K562 (cell line): ENCODE data around the gene TRIM69. TPM values are rescaled to one million over a fixed set of nuclear protein-coding genes. Genes with fewer than 3 reads are reported as not detected.

Experiments used
- CAMTA2 ChIP-seq: fragments of 250-450 bp; sonication (Bioruptor Pico); conservative IDR thresholded peaks from 2 replicates; pipeline ENCODE4 v1.5.1; 2022
- COPS2 ChIP-seq: fragments of 450-650 bp; conservative IDR thresholded peaks from 2 replicates; pipeline ENCODE4 v1.6.1; 2016; ENCODE audit warnings: mild to moderate bottlenecking, moderate library complexity
- CTCFL ChIP-seq: IDR thresholded peaks from 2 replicates; pipeline ENCODE4 v1.6.1; 2011; ENCODE audit warnings: borderline replicate concordance, low read depth, mild to moderate bottlenecking, moderate library complexity, low read length; ENCODE audit not compliant: insufficient read depth, poor library complexity, severe bottlenecking
- DNMT1 ChIP-seq: fragments of 450-650 bp; IDR thresholded peaks from 2 replicates; pipeline ENCODE4 v1.6.1; 2016; ENCODE audit warnings: antibody characterized with exemption, mild to moderate bottlenecking
- E4F1 ChIP-seq: fragments of 250-450 bp; sonication (Bioruptor Pico); IDR thresholded peaks from 2 replicates; pipeline ENCODE4 v1.5.0; 2021; ENCODE audit warnings: mild to moderate bottlenecking, borderline replicate concordance
- ETV5 ChIP-seq: sonication (generic); formaldehyde crosslinking; IDR thresholded peaks from 2 replicates; pipeline ENCODE4 v1.4.0; 2020; ENCODE audit warnings: low read depth, mild to moderate bottlenecking, missing genetic modification reagents
- HNRNPH1 ChIP-seq: fragments of 200-400 bp; formaldehyde crosslinking; optimal IDR thresholded peaks from 2 replicates; pipeline ENCODE3; 2017; ENCODE audit warnings: low read depth, mild to moderate bottlenecking, low read length, moderate library complexity
- HNRNPLL ChIP-seq: fragments of 200-400 bp; formaldehyde crosslinking; IDR thresholded peaks from 2 replicates; pipeline ENCODE4 v1.6.1; 2017; ENCODE audit warnings: low read length, low read depth, mild to moderate bottlenecking; ENCODE audit not compliant: poor library complexity, severe bottlenecking
- MCM5 ChIP-seq: fragments of 450-650 bp; IDR thresholded peaks from 2 replicates; pipeline ENCODE4 v1.6.1; 2016; ENCODE audit warnings: low read depth
- NFRKB ChIP-seq: fragments of 450-650 bp; IDR thresholded peaks from 2 replicates; pipeline ENCODE4 v1.6.1; 2016; ENCODE audit warnings: low read depth
- RERE ChIP-seq: sonication (generic); formaldehyde crosslinking; IDR thresholded peaks from 2 replicates; pipeline ENCODE4 v1.8.0; 2023; ENCODE audit warnings: missing genetic modification reagents, mild to moderate bottlenecking, borderline replicate concordance
- SIRT6 ChIP-seq: IDR thresholded peaks from one replicate; pipeline ENCODE4 v1.6.1; 2012; ENCODE audit warnings: low read depth, mild to moderate bottlenecking, control low read depth, inconsistent platforms, low read length, moderate library complexity
- SMARCA5 ChIP-seq: fragments of 450-650 bp; IDR thresholded peaks from 2 replicates; pipeline ENCODE4 v1.6.1; 2016
- TAF7 ChIP-seq: fragments of 450-650 bp; IDR thresholded peaks from 2 replicates; pipeline ENCODE4 v1.6.1; 2016; ENCODE audit warnings: missing genetic modification characterization, missing compliant biosample characterization
- TARDBP ChIP-seq: fragments of 450-650 bp; IDR thresholded peaks from 2 replicates; pipeline ENCODE4 v1.6.1; 2016
- ZNF184 ChIP-seq: sonication (generic); formaldehyde crosslinking; IDR thresholded peaks from 2 replicates; pipeline ENCODE4 v1.5.0; 2020; ENCODE audit warnings: missing genetic modification reagents
- ZNF347 ChIP-seq: fragments of 450-650 bp; formaldehyde crosslinking; IDR thresholded peaks from 2 replicates; pipeline ENCODE4 v1.4.0; 2020; ENCODE audit warnings: low read depth, mild to moderate bottlenecking, moderate library complexity
- ZNF717 ChIP-seq: fragments of 250-450 bp; sonication (Bioruptor Pico); IDR thresholded peaks from 2 replicates; pipeline ENCODE4 v1.5.0; 2021
- polyA plus RNA-seq, 8 experiments: library from polyadenylated mRNA; depleted of rRNA in 4 of 8; stranded (reverse) in 5 of 8; unstranded in 3 of 8; fragments of >200 nt; fragmentation: Nextera tagmentation in 2 of 8; fragmentation: Illumina TruSeq in 1 of 8; extraction: Ambion mirVana in 2 of 8; extraction: Trizol in 1 of 8; gene quantifications; 2 replicates each; pipeline versions ENCODE4 v1.2.1 to v1.2.3, GENCODE V29; 2011 to 2014; ENCODE audit warnings: inconsistent platforms in 1 of 8, missing spikeins in 1 of 8
- total RNA-seq, 7 experiments: library from RNA; depleted of rRNA in 6 of 7; stranded (reverse); fragments of >200 nt in 6 of 7; fragmentation: Illumina TruSeq in 2 of 7; extraction: Trizol in 2 of 7; gene quantifications; 2 replicates each; pipeline versions ENCODE4 v1.2.1 to v1.2.3, GENCODE V29; 2011 to 2021; ENCODE audit warnings: low replicate concordance in 1 of 7

The TRIM69 gene
- total and polyA plus RNA-seq, 9 of the 15 experiments (the other 6 are each of a cell fraction or from before 2014, with no cell fraction given): 1.0 to 4.3 (median 2.3) TPM

- TF ChIP-seq CAMTA2 (CRISPR knock-in tag): no peak
- TF ChIP-seq ETV5 (CRISPR knock-in tag): no peak
- no peak for TF ChIP-seq ZNF347 (CRISPR knock-in tag)
- no peak for TF ChIP-seq RERE (CRISPR knock-in tag)
- no peak for TF ChIP-seq DNMT1
- no peak for TF ChIP-seq ZNF717
- TF ChIP-seq HNRNPLL: peak; percentile 10
- no peak for TF ChIP-seq TARDBP
- TF ChIP-seq HNRNPH1: no peak
- no peak for TF ChIP-seq SIRT6
- no peak for TF ChIP-seq COPS2
- TF ChIP-seq TAF7: no peak; the same call in 1 of the 2 replicates
- TF ChIP-seq MCM5: no peak
- no peak for TF ChIP-seq ZNF184 (CRISPR knock-in tag)
- peak; percentile 49; the same call in 1 of the 2 replicates for TF ChIP-seq NFRKB
- no peak for TF ChIP-seq SMARCA5
- no peak for TF ChIP-seq CTCFL
- no peak for TF ChIP-seq E4F1 (CRISPR knock-in tag)
Measured at GRCh38 chr15:44728576-44729407, 7.5 kb upstream of the TRIM69 start (continued).
